Central memory CD4-positive, alpha-beta T cell (primary cell): Measurements from ENCODE around the gene PNCK.
"Not testable (repeated sequence)": the region's sequence is repeated elsewhere in the genome, so short reads cannot be mapped to it uniquely, and the experiment has no call there.

Experiments used
- DNase-seq: peaks from one replicate; pipeline ENCODE4 v3.0.0; 2022

PNCK gene

DNA sequence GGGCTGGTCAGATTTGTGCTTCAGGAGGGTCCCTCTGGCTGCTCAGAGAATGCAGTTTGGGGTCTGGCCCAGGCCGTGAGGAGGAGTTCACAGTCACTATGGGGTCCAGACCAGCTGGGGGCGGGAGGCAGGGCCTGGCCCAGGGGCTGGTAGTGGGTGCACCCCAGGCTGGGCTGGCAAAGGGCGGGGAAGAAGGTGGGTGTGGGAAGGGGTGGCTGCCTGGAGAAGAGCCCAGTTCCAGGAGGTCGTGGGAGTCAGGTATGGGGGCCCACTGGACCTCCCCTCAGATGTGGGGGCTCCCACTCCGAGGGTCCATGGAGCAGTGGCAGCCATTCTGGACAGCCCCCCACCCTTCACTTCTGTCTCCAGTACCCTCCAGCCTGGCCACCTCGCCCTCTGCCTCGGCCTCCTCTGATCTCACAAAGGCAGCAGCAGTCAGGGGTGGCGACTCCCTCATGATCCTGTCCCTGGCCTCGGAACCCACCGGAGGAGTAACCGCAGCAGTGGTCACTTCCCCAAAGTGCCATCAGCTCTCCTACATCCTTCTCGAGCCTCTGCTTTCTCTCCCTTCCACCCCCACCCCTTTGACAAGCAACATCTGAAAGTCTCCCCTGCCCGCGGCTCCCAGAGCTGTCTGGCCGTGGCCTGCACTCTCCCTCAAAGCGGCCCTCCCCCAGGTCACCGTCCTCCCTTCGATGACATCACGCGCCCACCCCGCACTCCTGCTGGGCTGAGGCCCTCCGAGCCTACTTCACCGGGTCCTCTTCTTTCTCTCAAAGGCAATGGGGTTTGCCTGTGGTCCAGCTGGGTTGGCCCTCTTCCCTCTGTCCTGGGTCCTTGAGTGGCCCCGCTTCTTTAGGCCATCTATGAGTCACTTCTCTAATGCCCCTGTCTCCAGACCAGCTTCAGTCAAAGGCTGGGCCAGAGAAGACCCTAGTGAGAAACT is 12.4 kb upstream of the PNCK start:
- DNase-seq: no peak

DNA sequence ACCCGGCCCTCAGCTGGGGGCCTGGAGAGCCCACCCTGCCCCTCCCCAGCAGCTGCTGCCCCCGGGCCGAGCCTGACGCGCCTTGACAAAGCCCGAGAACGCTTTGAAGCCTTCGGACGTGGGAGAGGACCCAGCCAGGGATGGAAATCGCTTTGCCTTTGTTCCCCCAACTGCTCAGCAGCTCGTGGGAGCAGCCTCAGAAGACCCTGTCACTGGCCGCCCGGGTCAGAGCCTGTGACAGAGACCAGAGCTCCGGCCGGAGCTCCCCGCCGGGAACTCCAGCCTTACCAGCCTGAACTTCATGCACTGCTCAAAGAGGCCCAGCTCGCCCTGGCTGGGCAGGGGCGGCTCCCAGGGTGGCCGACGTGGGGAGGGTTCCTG is 11.5 kb upstream of the PNCK start:
- no peak for DNase-seq

DNA sequence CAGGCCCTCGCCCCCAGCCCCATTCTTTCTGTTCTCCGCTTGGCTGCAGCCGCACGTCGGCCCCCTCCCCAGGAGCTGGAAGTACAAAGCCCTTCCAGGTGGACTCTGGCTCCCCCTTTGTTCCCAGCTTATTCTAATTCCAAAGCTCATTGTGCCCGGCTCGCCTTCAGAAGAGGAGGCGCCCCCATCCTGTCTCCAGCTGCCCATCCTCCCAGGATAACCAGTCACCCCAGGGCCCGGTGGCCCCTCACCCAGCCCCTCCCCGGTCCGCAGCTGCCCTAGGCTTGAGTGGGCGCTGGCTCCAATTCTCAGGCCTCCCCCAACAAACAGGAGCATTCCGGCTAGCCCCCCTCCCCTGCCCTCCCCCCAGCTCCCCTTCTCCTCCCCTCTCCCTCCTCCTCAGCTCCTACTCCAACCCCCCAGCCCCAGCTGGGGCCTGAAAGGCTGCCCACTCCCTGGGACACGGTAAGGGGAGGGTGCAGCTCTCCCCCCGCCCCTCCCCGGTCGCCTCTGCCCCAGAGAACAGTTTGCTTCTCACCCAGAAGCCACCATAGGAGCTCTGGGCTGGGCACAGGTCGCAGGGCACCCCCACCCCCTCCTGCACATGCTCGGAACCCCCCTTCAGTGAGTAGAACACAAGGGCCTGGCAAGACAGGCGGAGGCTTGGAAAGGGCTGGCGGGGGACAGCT is 11.0 kb upstream of the PNCK start:
- no peak for DNase-seq

DNA sequence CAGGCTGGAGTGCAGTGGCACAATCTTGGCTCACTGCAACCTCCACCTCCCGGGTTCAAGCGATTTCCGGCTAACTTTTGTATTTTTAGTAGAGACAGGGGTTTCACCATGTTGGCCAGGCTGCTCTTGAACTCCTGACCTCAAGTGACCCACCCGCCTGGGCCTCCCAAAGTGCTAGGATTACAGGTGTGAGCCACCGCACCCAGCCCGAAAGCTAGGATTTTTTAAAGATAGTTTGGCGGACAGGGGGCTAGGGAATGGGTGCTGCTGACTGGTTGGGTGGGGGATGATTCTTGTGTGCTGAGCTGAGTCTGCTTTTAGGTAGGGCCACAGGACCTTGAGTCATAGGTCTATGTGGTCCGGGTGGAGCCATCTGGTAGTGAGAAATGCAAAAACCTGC is 9.9 kb upstream of the PNCK start:
- not testable (repeated sequence) for DNase-seq

DNA sequence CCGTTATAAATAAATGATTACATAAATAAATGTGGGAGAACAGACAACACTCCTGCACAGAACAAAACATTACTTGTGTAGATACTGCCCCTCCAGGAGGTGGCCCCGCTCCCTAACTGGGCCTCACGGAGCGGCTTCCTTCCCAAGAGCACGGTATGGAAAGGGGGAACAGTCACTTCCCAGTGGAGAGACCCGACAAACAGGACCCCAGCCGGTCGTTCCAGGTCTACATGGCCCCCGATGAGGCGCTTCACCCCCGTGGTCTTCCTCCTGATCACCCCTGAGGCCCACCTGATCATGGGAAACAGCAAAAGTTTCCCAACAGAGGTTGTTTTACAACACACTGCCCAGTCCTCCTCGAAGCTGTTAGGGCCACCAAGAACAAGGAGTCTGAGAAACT is 7.6 kb upstream of the PNCK start:
- no peak for DNase-seq

DNA sequence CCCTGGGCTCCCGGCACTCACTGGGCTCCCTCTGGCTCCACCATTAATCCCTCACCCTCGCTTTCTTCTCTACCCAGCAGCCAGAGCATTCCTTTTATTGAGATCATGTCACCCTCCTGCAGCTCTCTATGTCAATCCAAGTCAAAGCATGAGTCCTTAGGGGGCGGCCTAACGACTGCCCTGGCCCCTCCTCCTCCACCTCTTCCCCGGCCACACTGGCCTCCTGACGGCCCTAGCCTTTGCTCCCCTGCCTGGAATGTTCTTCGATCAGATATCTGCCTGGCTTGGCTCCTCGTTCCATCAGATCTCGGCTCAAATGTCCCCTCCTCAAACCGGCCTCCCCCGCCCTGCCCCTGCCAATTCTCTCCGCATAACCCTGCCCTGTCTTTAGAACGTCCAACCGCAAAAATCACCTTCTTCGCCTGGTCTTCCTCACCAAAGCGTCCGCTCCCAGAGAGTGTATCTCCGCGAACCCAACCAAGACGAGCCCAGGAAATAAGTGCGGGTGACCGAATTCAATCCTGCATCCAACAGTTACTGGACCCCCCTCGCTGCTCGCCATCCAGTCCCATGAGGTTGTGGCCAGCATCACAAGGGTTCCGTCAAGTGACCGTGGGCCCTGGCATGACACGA is 722 bp upstream of the PNCK start:
- no peak for DNase-seq

DNA sequence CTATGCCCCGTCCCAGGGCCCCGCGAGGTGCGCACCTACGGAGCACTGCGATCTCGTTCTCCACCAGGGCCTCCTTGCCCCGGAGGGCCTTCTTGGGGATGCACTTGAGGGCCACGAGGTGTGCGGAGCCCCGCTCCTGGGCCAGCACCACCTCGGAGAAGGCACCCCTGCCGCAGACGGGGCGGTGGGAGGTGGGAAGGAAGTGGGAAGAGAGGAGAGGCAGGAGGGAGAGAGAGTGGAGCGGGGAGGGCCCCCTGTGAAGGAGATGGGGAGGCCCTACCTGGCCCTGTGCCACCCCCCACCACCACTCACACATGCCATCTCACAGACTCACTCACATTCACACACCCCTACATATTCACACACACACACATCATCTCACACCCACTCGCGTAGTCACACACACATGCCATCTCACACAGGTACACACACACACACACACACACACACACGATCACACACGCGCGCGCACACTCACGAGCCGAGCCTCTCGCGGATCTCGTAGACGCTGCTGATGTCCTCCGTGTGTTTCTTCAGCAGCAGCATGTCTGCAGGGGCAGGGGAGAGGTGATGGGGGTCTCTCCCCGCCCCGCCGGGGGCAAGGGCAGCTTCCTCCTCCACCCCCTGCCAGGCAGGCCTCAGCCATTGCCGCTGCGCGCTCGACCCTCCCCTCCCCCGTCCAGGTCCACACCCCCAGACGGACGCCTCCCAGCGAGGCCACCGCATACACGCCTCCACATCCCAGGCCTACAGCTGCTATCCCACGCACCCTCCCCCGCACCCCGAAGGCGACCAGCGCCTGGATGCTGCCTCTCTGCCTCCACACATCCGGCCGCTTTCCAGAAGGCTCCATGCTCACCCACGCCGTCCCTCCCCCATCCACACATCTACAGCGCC is 834 bp downstream of the PNCK start:
- DNase-seq: no peak

DNA sequence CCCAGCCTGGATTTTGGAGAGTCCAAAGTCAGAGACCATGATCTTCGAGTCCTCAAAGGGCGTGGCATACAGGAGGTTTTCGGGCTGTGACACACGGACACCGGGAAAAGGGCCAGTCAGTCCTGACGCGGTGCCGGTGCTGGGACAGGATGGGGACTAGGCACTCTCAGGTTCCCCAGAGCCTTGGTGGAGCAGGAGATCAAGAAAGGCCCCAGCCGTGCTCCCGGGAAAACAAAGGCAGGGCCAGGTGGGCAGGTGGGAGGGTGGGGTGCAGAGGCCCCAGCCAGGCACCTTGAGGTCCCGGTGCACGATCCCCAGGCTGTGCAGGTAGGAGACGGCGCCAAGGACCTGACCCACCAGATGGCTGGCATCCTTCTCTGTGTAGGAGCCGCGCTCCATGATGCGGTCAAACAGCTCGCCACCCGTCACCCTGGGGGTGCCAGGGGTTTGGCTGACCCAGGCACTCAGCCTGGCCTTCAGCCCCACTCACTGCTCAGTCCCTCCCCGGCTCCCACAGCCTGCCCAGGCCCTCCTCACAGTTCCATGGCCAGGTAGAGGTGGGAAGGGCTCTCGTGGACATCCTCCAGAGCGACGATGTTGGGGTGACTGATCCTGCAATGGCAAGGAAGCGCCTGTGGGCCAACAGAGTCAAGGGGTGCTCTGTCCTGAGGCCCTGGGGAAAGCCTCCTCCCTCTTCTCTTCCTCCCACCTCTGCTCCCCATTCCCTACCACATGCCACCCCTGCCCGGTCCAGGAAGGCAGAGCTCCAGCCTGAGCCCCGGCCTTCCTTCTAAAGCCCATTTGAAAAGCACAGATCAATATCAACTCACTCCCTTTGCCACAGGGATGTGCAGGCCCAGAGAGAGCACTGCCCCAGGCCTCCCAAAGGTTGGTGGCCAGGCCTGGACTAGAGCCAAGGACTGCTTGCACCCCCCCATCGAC is 1.8 kb downstream of the PNCK start:
- DNase-seq: no peak

DNA sequence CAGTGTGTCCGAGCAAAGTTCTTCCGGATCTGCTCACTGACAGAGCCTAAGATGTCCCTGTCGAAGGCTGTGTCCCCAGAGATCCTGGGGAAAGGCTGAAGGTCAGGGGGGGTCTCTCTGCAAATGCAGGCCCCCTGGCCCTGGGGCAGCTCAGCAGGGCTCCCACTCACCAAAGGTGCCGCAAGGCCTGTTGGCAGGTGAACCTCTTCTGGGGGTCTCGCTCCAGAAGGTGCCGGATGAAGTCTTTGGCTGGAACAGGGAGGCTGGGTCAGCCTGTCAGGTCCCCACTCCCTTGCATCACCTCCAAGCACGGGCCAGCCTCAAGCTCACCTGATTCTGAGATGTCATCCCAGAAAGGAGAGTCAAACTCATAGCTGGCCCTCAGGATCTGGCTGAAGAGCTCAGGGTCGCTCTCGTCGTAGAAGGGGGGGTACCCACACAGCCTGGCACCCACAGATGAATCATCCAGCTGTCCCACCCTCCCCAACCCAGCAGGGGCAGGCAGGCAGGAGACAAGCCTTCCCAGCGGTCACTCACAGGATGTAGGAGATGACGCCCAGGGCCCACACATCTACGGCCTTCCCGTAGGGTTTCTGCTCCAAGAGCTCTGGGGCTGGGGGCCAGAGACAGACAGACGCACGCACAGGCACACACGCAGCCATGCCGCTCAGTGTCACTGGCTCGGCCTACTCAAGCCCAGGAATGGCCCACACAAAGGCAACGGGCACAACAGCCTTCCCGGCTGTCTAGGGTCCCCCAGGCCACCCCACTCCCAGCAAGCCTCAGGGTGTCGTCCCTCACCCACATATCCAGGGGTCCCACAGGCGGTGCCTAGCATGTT is 2.6 kb downstream of the PNCK start:
- no peak for DNase-seq

DNA sequence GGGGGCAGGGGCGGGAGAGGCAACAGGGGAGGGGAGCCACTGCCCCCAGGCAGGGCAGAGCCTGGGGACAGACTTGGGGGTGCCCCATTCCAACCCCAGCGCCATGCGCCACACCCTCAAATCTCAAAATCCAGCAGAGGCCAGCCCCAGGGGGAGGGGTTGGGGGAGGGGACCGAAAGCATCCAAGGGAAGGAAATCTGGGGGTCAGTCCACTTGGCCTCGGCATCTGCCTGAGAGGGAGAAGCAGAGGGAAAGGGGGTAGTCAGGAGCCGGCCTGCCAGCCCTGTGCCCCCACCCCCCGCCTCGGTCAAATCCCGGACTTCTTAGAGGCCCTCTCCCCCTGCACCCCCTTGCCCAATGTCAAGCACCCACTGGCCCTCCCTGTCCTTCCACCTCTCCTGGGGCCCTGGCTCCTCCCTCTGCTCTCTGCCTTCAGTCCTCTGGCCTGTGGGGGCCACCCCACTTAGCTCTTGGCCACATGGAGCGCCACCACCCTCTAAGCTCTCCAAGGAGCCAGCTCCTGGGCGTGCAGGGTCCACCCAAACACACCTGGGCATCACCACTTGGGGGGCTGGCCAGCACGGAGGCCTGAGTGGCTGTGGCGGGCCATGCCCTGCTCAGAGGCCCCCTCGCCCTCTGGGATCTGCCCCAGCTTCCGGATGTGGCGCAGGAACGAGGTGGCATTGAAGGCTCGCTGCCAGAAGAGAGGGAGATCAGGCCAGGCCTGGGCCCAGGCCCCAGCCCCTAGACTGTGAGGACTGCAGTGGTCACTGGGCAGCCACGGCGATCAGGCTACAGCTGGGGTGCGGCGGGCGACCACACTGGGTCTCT is 3.5 kb downstream of the PNCK start:
- DNase-seq: no peak

DNA sequence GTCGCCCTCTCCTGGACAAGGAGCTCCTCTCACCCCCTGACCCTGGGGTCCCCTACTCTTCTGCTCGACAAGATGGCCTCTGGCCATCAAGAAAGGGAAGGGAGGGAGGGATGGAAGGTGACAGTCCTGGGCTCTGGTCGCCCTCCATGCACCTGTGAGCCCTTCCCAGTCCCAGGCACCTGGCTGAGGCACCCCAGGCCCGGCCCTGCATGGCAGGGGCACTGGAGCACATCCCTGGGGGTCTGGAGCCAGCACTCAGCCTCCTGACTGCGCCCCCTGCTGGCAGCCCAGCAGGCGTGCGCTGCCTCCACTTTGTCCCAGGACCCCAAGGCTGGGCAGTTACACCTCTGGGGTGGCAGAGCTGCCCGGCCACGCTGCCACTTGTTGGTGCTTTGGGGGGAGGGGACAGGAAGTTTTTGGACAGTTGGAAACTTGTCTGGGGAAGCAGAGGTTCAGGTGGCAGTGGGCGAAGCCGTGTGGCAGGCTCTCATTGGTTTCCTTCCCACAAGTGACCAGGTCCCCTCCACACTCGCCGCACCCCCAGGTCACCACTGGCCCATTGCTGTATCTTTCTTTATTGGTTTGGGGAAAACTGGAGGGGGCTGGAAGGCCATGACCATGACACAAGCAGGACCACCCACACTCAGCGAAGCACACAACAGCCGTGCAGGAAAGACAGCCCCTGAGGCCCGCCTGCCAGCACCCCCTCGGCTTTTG is 4.3 kb downstream of the PNCK start:
- peak; percentile 22 for DNase-seq

DNA sequence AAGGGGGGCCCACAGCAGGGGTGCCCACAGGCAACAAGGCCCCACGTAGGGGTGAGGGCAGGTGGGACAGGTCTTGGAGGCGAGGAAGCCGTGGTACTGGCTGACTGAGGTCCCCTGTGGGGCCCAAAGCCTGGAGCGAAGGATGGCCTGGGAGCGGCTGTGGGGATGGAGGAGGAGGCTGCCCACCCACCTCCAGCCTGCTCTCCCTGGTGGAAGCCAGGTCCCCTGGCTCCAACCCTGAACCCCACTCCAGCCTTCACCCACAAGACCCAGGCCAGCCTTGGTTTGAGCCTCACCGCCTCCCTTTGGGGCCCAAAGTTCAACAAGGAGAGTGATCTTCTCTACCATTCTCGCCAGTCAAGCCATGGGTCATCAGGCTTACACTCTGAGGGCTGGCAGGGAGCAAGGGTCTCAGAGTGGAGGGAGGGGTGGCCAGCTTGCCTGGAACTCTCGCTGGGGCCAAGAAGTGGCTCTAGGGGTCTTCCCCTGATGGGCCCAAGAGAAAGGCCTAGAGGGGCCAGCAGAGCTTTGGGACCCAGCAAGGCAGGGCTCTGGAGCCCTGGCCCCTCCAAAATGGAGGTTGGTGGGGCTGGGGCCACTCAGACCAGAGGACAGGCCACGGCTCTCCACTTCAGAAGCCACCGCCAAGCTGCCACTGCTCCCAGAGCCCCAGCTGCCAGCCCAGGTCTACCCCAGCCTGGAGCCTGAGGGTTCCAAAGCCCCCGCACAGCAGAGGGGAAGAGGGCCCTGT is 5.0 kb downstream of the PNCK start:
- no peak for DNase-seq

DNA sequence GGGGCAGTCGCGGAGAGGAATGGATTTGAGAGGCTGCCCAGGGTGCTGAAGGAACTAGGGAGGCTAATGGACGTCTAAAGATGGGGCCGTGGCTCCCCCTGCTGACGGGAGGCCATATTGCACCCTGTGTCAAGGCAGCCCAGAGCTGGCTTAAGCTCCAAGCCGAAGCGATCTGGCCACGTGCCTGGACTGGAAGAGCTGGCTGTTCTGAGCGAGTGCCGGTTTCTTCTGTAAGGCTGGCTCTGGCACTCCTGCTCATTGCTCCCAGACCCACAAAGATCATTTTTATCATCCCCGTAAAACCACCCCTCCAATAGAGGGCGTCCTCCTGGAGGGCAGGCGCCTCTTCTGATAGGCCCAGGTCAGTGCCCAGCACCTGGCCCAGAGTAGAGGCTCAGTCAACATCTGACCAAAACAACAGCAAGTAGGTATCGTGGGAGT is 5.6 kb downstream of the PNCK start:
- DNase-seq: peak; percentile 62

DNA sequence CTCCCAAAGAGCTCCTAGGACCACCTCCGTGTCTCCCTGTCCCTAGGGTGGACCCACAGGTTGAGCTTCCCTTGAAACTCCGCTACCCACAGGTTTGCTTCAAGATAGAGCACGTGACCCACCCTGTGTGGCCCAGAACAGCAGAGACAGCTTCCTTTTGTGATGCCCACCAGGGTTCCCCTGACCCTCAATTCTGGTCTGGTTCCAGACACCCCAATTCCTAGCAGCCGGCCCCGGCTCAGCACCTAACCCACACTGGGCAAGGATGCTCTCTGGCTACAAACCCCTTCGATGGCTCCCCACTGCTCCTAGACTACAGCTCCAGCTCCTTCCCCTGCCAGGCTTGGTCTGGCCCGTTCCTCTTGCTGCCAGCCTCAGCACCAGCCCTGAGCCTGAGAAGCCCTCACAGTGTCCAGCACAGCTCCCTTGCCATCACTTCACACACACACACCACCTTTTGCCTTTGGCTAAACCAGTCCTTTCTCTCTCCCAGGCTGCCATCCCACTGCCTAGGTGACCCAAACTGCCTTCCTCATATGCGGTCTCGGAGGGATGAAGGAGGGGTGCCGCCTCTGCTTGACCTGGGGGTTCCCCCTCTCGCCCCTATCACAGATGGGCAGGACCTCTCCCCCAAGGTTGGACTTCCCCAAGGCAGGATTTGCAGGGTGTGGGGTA is 6.2 kb downstream of the PNCK start:
- no peak for DNase-seq

DNA sequence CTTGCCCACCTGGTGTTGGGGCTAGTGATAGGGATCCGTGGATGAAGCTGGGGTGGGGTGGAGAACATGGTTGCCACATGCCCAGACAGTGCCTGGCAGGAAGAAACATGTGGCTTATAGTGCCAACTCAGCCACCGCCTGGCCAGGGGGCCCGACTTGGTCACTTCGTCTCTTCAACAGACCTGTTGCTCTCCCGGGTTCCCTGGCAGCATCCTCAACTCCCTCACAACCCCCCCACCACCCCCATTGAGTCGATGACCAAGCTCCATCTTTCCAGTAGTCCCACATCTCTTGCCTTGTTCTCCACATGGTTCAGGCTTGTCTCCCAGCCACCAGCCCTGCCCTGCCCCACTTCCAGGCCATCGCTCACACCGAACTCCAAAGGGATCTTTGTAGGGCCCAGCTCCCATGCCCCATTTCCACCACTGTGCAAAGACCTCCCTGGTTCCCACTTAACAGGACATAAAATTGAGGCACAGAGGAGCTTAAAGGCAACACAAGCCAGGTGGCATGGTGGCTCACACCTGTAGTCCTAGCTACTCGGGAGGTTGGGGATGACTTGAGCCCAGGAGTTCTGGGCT is 7.8 kb downstream of the PNCK start:
- DNase-seq: no peak

DNA sequence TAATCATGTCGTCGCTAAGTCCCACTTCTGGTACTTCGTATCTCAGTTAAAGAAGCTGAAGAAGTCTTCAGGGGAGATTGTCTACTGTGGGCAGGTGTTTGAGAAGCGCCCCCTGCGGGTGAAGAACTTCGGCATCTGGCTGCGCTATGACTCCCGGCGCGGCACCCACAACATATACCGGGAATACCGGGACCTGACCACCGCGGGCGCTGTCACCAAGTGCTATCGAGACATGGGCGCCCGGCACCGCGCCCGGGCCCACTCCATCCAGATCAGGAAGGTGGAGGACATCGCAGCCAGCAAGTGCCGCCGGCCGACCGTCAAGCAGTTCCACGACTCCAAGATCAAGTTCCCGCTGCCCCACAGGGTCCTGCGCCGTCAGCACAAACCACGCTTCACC is 11.3 kb downstream of the PNCK start:
- peak; percentile 43 for DNase-seq

DNA sequence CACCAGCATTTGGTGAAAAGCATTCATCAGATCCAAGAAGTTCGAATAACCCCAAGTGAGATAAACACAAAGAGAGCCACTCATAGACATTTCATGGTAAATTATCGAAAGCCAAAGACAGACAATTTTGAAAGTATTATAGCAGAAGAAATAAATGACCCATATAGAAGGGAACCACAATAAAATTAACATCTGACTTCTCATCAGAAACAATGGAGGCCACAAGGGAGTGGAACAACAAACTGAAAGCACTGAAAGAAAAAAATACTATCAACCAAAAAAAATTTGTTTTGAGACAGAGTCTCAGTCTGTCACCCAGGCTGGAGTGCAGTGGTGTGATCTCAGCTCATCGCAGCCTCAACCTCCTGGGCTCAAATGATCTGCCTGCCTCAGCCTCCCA is 14.3 kb downstream of the PNCK start:
- no peak for DNase-seq
